DMS153 treated with DMSO at 0.1 percent for 48 hours (cell line): Measurements from ENCODE around the gene CTNNA2.

Source experiments
- DNase-seq: peaks from one replicate; lab custom pipeline; 2025; ENCODE audit not compliant: unreplicated experiment; lab: John Stamatoyannopoulos, UW

CTNNA2 gene

GRCh38 chr2:79700651-79701050 is 187.8 kb downstream of the CTNNA2 start:
- DNase-seq, result no peak

- DNase-seq, result no peak
These were observed 190.1 kb downstream of the CTNNA2 start for GRCh38 chr2:79702905-79703304.

- DNase-seq, result no peak
These were observed 198.2 kb downstream of the CTNNA2 start for GRCh38 chr2:79711098-79711497.

- no peak for DNase-seq
These were observed 200.4 kb downstream of the CTNNA2 start for GRCh38 chr2:79713131-79713785.

GRCh38 chr2:79714283-79714682 is 201.4 kb downstream of the CTNNA2 start:
- no peak for DNase-seq

GRCh38 chr2:79715338-79715737 is 202.5 kb downstream of the CTNNA2 start:
- DNase-seq, result no peak

- DNase-seq, result no peak
These were observed 203.4 kb downstream of the CTNNA2 start for GRCh38 chr2:79716266-79716665.

GRCh38 chr2:79717364-79718007 is 204.6 kb downstream of the CTNNA2 start:
- DNase-seq, result no peak

- DNase-seq, result no peak
These were observed 208.2 kb downstream of the CTNNA2 start for GRCh38 chr2:79721061-79721460.

GRCh38 chr2:79721966-79722365 is 209.1 kb downstream of the CTNNA2 start:
- no peak for DNase-seq

GRCh38 chr2:79723830-79724229 is 211.0 kb downstream of the CTNNA2 start:
- no peak for DNase-seq

- no peak for DNase-seq
These were observed 216.7 kb downstream of the CTNNA2 start for GRCh38 chr2:79729532-79729931.

- DNase-seq, result no peak
These were observed 221.7 kb downstream of the CTNNA2 start for GRCh38 chr2:79734518-79734917.

GRCh38 chr2:79740879-79741443 is 228.1 kb downstream of the CTNNA2 start:
- no peak for DNase-seq

- no peak for DNase-seq
These were observed 237.5 kb downstream of the CTNNA2 start for GRCh38 chr2:79750321-79750720.

GRCh38 chr2:79757526-79757925 is 244.7 kb downstream of the CTNNA2 start:
- DNase-seq, result no peak

GRCh38 chr2:79758042-79758441 is 245.2 kb downstream of the CTNNA2 start:
- DNase-seq, result no peak

GRCh38 chr2:79758749-79759282 is 246.0 kb downstream of the CTNNA2 start:
- no peak for DNase-seq

GRCh38 chr2:79770926-79771325 is 258.1 kb downstream of the CTNNA2 start:
- no peak for DNase-seq

- DNase-seq, result no peak
These were observed 258.6 kb downstream of the CTNNA2 start for GRCh38 chr2:79771493-79771892.

- no peak for DNase-seq
These were observed 261.2 kb downstream of the CTNNA2 start for GRCh38 chr2:79774016-79774415.

GRCh38 chr2:79776461-79776860 is 263.6 kb downstream of the CTNNA2 start:
- DNase-seq, result no peak
